ENCODE measurements around the gene KCNH1.

DNA sequence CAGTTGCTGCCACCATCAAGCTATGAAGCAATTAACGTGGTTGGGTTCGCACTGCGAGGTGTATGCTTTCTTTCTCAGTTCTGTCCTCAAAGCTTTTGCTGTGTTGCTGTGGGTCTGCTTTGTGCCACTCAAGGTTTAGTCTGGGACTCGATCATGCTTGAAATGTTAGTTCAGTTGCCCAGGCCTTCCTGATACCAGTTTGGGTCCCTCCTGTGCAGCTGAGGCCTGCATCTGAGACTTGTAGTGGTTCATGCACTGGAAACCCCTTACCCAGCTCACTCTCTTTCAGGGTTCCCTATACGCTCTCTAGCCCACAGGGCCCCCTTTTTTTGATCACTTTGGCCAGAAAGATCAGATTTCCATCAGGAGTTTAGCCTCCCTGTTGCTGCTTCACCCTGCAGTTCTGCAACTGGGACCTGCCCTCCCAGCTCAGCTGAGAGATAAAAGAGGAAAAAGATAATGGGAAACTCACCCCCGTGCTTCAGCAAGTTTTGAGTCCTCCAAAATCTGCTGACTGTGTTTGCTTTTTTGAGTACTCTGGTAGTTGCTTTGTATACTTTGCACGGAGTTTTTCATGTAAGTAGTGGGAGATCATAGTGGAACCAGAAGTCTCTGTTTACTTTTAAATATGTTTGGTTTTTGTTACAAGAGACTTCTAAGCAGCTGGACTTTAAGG, 488.2 kb downstream of the KCNH1 start:
- TF ChIP-seq NFIC (IDR thresholded peaks at IDR 0.05) (no peak), EP300 (IDR thresholded peaks at IDR 0.05; ENCODE audit: borderline replicate concordance) (no peak), TAF1 (IDR thresholded peaks at IDR 0.05; ENCODE audit: low read depth) (no peak), TCF12 (IDR thresholded peaks at IDR 0.05; ENCODE audit: low read depth) (no peak), ZBTB7A (IDR thresholded peaks at IDR 0.05; ENCODE audit: low read depth) (no peak)
- TF ChIP-seq, protein P1, sequence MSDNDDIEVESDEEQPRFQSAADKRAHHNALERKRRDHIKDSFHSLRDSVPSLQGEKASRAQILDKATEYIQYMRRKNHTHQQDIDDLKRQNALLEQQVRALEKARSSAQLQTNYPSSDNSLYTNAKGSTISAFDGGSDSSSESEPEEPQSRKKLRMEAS (IDR thresholded peaks at IDR 0.05) = no peak
